Kidney epithelial cell (primary cell): ENCODE results near the gene CIDEA. TPM values are rescaled to one million over a fixed set of nuclear protein-coding genes. Genes with fewer than 3 reads are reported as not detected.

Source experiments
- DNase-seq: peaks from one replicate; pipeline ENCODE4 v3.0.0-alpha.2; 2010; ENCODE audit warnings: low read depth
- H3K27me3 ChIP-seq: 2 replicates; pipeline ENCODE4 v1.6.0; 2011; ENCODE audit warnings: low read length; ENCODE audit not compliant: control insufficient read depth, insufficient read depth
- H3K36me3 ChIP-seq: 2 replicates; pipeline ENCODE4 v1.5.1; 2011; ENCODE audit warnings: low read length; ENCODE audit not compliant: control insufficient read depth, insufficient read depth
- H3K4me3 ChIP-seq: 2 replicates; pipeline ENCODE4 v1.5.1; 2011; ENCODE audit warnings: low read depth, mild to moderate bottlenecking, control low read depth, low read length
- total RNA-seq: library from RNA; depleted of rRNA; stranded (reverse); fragments of >200 nt; gene quantifications from 2 replicates; pipeline ENCODE4 v1.2.3, GENCODE V29; 2015
- TF ChIP-seq, protein P1 (sequence below): IDR thresholded peaks from 2 replicates; pipeline ENCODE4 v1.5.1; 2011; ENCODE audit warnings: mild to moderate bottlenecking, moderate library complexity, low read length, control low read depth, inconsistent platforms; ENCODE audit not compliant: insufficient read depth, poor library complexity, severe bottlenecking

The CIDEA gene
- total RNA-seq, 1 donor from 2014 or later = 7.1 TPM

DNA sequence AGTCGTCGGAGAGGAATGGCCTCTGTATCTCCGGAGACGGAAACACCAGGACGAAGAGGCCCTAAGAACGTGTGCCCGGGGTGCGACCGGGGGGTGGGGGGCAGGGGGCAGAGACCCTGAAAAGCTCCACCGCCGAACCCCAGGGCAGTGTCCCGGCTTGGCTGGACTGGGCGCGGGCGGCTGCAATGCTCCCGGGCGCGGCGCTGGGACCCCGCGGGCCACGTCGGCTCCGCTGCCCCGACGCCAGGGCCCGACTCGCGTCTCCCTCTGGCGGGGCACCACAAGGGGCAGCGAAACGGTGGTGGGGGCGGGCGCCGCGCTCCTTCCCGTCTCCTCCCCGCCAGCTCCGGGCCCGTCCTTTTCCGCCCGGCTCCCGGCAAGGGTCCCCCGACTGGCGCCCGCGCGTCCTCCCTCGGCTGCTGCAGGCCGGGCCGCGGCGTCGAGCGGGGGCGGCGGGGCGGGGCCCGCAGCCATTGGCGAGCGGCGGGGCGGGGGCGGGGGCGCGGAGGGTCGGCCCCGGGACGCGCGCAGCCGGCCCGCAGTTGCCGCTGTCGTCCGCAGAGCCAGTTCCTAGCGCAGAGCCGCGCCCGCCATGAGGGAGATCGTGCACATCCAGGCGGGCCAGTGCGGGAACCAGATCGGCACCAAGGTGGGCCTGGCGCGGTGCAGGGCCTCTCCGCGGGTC lies 53.7 kb downstream of the CIDEA start, which contains the start of gene TUBB6:
Gene TUBB6 (plus strand): TSS at position 541 of the 685 bp plus-strand sequence. CDS start 52 bp downstream, at position 593.
- peak within 1 kb of the TSS; percentile 68 for H3K4me3 ChIP-seq
- no peak for DNase-seq
- H3K27me3 ChIP-seq = no peaks in the 10 kb centered on the region
- TF ChIP-seq, protein P1, sequence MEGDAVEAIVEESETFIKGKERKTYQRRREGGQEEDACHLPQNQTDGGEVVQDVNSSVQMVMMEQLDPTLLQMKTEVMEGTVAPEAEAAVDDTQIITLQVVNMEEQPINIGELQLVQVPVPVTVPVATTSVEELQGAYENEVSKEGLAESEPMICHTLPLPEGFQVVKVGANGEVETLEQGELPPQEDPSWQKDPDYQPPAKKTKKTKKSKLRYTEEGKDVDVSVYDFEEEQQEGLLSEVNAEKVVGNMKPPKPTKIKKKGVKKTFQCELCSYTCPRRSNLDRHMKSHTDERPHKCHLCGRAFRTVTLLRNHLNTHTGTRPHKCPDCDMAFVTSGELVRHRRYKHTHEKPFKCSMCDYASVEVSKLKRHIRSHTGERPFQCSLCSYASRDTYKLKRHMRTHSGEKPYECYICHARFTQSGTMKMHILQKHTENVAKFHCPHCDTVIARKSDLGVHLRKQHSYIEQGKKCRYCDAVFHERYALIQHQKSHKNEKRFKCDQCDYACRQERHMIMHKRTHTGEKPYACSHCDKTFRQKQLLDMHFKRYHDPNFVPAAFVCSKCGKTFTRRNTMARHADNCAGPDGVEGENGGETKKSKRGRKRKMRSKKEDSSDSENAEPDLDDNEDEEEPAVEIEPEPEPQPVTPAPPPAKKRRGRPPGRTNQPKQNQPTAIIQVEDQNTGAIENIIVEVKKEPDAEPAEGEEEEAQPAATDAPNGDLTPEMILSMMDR = no peak
- H3K36me3 ChIP-seq = peaks cover 1% of the 10 kb centered on the region

DNA sequence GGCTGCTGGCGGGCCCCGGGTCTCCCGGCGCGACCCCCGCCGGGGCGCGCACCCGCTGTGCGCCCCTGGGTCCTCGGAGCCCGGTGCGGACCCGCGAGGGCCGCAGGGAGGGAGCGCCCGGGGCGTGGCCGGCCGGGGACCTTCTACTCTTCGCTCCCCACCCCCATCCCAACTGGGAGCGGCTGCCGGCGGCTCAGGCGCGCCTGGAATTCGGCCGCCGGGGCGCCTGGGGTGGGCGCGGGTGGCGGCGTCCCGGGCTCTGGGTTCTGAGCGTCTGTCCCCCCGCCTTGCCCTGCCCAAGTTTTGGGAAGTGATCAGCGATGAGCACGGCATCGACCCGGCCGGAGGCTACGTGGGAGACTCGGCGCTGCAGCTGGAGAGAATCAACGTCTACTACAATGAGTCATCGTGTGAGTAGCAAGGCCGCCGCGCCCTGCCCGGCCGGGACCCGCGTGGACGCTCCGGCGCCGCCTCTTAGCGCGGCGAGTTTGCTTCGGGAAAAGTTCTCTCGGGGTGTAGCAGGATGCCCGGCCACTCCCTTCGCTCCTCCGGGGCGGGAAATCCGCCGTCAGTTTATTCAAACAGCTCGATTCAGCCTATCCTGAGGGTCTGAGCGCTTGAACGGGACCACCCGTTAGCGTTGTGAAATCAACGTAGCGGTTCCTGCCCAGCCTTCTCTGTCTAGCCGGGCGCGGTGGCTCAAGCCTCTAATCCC lies 54.4 kb downstream of the CIDEA start:
- peaks cover 1% of the 10 kb centered on the region for H3K36me3 ChIP-seq
- TF ChIP-seq, protein P1 = no peak
- no peak for DNase-seq
- peak overlapping the region; percentile 68 for H3K4me3 ChIP-seq
- no peaks in the 10 kb centered on the region for H3K27me3 ChIP-seq

DNA sequence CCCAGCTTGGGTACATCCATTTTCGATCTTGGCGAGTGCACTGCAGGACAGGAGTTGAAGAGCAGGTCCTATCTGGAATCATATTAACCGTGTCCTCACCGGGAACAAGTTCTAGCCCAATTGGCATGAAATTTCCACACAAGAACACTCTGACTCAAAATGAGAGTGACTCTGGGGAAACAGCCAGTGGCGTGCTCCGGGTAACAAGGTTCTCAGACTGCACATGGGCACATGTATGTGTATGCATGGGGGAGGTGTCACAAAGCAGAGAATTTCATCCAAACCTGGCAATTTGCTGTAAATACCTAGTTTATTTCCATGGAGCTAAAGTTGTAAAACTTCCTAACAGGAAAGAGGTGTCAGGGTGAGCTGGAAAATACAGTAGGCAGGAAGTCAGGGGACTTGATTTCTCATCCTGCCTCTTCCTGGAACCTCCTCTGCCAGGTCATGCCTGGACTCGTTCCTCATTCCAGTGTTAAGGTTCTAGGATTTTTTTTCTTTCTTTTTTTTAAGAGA lies 55.6 kb downstream of the CIDEA start:
- DNase-seq = no peak
- Histone ChIP-seq H3K4me3 (peak overlapping the region; percentile 68), H3K27me3 (no peaks in the 10 kb centered on the region), H3K36me3 (peaks cover 1% of the 10 kb centered on the region)
- TF ChIP-seq, protein P1 = no peak

DNA sequence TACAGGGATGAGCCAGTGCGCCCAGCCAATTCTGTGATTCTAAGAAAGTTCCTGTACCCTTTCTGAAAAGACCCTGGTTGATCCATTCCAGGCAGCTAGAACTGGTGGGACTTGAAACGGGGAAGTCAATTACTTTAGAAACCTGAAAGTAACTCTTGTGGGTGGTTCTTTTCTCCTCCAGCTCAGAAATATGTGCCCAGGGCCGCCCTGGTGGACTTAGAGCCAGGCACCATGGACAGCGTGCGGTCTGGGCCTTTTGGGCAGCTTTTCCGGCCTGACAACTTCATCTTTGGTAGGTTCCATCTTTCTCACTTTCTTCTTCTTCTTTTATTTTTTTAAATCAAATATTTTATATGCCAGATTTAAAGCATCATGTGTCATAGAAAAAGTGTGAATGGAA lies 56.6 kb downstream of the CIDEA start:
- TF ChIP-seq, protein P1 = no peak
- no peak overlapping the region for H3K4me3 ChIP-seq
- H3K36me3 ChIP-seq = peaks cover 1% of the 10 kb centered on the region
- DNase-seq = no peak
- no peaks in the 10 kb centered on the region for H3K27me3 ChIP-seq

DNA sequence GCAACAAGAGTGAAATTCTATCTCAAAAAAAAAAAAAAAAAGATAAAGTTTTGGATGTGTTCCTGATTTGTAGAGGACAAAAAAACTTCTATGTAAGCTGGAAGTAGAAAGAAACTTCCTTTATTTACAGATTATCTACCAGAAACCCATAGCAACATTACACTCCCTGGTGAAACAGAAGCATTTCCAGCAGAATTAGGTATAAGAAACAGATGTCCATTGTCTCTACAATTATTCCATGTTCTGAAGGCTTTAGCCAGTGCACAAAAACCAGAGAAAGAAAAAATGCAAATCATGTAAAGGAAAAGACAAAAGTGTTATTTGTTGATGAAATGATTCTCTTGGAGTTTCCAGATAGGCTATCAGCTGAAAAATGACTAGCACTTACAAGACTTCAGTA lies 58.8 kb downstream of the CIDEA start:
- peaks cover 1% of the 10 kb centered on the region for H3K36me3 ChIP-seq
- no peaks in the 10 kb centered on the region for H3K27me3 ChIP-seq
- TF ChIP-seq, protein P1 = no peak
- no peak for DNase-seq
- H3K4me3 ChIP-seq = no peak overlapping the region
